Hepatocyte (in vitro differentiated cells): ENCODE data around the gene SYNGAP1. TPM values are rescaled to one million over a fixed set of nuclear protein-coding genes. Genes with fewer than 3 reads are reported as not detected.
A peak's percentile ranks its signal among the peaks of the same experiment; 100 is the strongest.

ENCODE experiments used
- DNase-seq: peaks from one replicate; pipeline ENCODE4 v3.0.0-alpha.2; 2016; ENCODE audit warnings: low spot score
- H2AFZ ChIP-seq: fragments of 200-600 bp; sonication (generic); 2 replicates; pipeline ENCODE4 v1.6.0; 2016; ENCODE audit warnings: antibody characterized with exemption, mild to moderate bottlenecking
- H3K27ac ChIP-seq: fragments of 200-600 bp; sonication (generic); 2 replicates; pipeline ENCODE4 v1.5.1; 2016; ENCODE audit warnings: mild to moderate bottlenecking
- H3K27me3 ChIP-seq: fragments of 200-600 bp; sonication (generic); 2 replicates; pipeline ENCODE4 v1.6.1; 2016
- H3K36me3 ChIP-seq: fragments of 200-600 bp; sonication (generic); replicated peaks from 2 replicates; pipeline ENCODE4 v1.5.1; 2016; ENCODE audit warnings: low read depth; ENCODE audit not compliant: insufficient read depth
- H3K4me1 ChIP-seq: fragments of 200-600 bp; sonication (generic); 2 replicates; pipeline ENCODE4 v1.5.1; 2016; ENCODE audit warnings: mild to moderate bottlenecking, moderate library complexity; ENCODE audit not compliant: insufficient read depth
- H3K4me2 ChIP-seq: fragments of 200-600 bp; sonication (generic); 2 replicates; pipeline ENCODE4 v1.6.0; 2016
- H3K4me3 ChIP-seq: fragments of 200-600 bp; sonication (generic); 2 replicates; pipeline ENCODE4 v1.5.1; 2016; ENCODE audit warnings: mild to moderate bottlenecking
- H3K79me2 ChIP-seq: fragments of 200-600 bp; sonication (generic); 2 replicates; pipeline ENCODE4 v1.6.0; 2017; ENCODE audit warnings: mild to moderate bottlenecking
- H3K9me2 ChIP-seq: fragments of 200-600 bp; sonication (generic); replicated peaks from 2 replicates; pipeline ENCODE4 v1.6.0; 2017; ENCODE audit warnings: mild to moderate bottlenecking; ENCODE audit not compliant: insufficient read depth
- H3K9me3 ChIP-seq: fragments of 200-600 bp; sonication (generic); 2 replicates; pipeline ENCODE4 v1.5.1; 2016; ENCODE audit warnings: low read depth, mild to moderate bottlenecking
- H4K20me1 ChIP-seq: fragments of 200-600 bp; sonication (generic); 2 replicates; pipeline ENCODE4 v1.6.0; 2016; ENCODE audit warnings: mild to moderate bottlenecking; ENCODE audit not compliant: insufficient read depth, poor library complexity, severe bottlenecking
- CTCF ChIP-seq: fragments of 200-600 bp; sonication (generic); IDR thresholded peaks from 2 replicates; pipeline ENCODE4 v1.5.1; 2016; ENCODE audit warnings: antibody characterized with exemption, mild to moderate bottlenecking; ENCODE audit not compliant: poor library complexity
- EZH2 ChIP-seq: fragments of 200-600 bp; sonication (generic); IDR thresholded peaks from 2 replicates; pipeline ENCODE4 v1.6.1; 2016; ENCODE audit warnings: antibody characterized with exemption, mild to moderate bottlenecking, borderline replicate concordance
- EZH2phosphoT487 ChIP-seq: fragments of 200-600 bp; sonication (generic); IDR thresholded peaks from one replicate; pipeline ENCODE4 v1.6.1; 2018; ENCODE audit warnings: antibody characterized with exemption, mild to moderate bottlenecking, low read depth, moderate library complexity; ENCODE audit not compliant: unreplicated experiment, severe bottlenecking
- WGBS: methylation state at CpG from one replicate; pipeline ENCODE4 v1.1.6; 2016; ENCODE audit warnings: low lambda C conversion rate; ENCODE audit errors: missing lambda C conversion rate; 5-methylcytosine and 5-hydroxymethylcytosine counted together
- polyA plus RNA-seq: library from polyadenylated mRNA; unstranded; fragments of >200 nt; fragmentation: Nextera tagmentation; extraction: Ambion mirVana; gene quantifications from 2 replicates; pipeline ENCODE4 v1.2.1, GENCODE V29; 2016
- total RNA-seq: library from RNA; depleted of rRNA; stranded (reverse); fragments of >200 nt; gene quantifications from 2 replicates; pipeline ENCODE4 v1.2.3, GENCODE V29; 2014

Gene SYNGAP1
- total and polyA plus RNA-seq, 2 experiments from 2014 or later: 5.7 to 6.6 TPM

GRCh38 chr6:33453393-33454008, 33.6 kb downstream of the SYNGAP1 start:
- Histone ChIP-seq H3K4me2 (peak overlapping the region; percentile 81), H4K20me1 (no peaks in the 10 kb centered on the region), H3K79me2 (peaks cover 21% of the 10 kb centered on the region), H3K9me2 (no peaks in the 10 kb centered on the region), H3K27ac (peak overlapping the region; percentile 75), H3K36me3 (no peaks in the 10 kb centered on the region), H3K4me1 (no peaks in the 10 kb centered on the region), H3K9me3 (no peaks in the 10 kb centered on the region), H3K4me3 (peak overlapping the region; percentile 63), H2AFZ (peak overlapping the region; percentile 44), H3K27me3 (no peaks in the 10 kb centered on the region)
- no peak for TF ChIP-seq CTCF
- TF ChIP-seq EZH2: no peak
- no peak for TF ChIP-seq EZH2phosphoT487
- DNase-seq: no peak
- 19% methylated on average over 10 of the region's 12 CpGs for WGBS

GRCh38 chr6:33454009-33454946, 34.4 kb downstream of the SYNGAP1 start, which contains the start of gene ZBTB9:
Gene ZBTB9, plus strand, starts transcription at chr6:33454576. Its CDS starts 525 bp downstream, at chr6:33455101.
- Histone ChIP-seq H3K27ac (peak within 1 kb of the TSS; percentile 75), H3K9me2 (no peaks in the 10 kb centered on the region), H3K4me1 (no peaks in the 10 kb centered on the region), H3K27me3 (no peaks in the 10 kb centered on the region), H3K9me3 (no peaks in the 10 kb centered on the region), H3K36me3 (no peaks in the 10 kb centered on the region), H2AFZ (peak within 1 kb of the TSS; percentile 47), H3K4me3 (peak within 1 kb of the TSS; percentile 63), H3K79me2 (peaks cover 21% of the 10 kb centered on the region), H3K4me2 (peak within 1 kb of the TSS; percentile 82), H4K20me1 (no peaks in the 10 kb centered on the region)
- WGBS: under 1% methylated on average over 65 of the region's 65 CpGs
- TF ChIP-seq CTCF (no peak), EZH2 (no peak), EZH2phosphoT487 (no peak)
- DNase-seq: peak; percentile 98

- H2AFZ ChIP-seq: peak overlapping the region; percentile 47
- no peaks in the 10 kb centered on the region for H4K20me1 ChIP-seq
- TF ChIP-seq EZH2phosphoT487 (no peak), EZH2 (no peak), CTCF (no peak)
- H3K79me2 ChIP-seq: peaks cover 21% of the 10 kb centered on the region
- H3K4me2 ChIP-seq: peak overlapping the region; percentile 82
- no peaks in the 10 kb centered on the region for H3K36me3 ChIP-seq
- WGBS: 60% methylated on average over 16 of the region's 16 CpGs
- H3K4me1 ChIP-seq: no peaks in the 10 kb centered on the region
- no peaks in the 10 kb centered on the region for H3K9me3 ChIP-seq
- H3K9me2 ChIP-seq: no peaks in the 10 kb centered on the region
- no peak for DNase-seq
- no peak overlapping the region for H3K27ac ChIP-seq
- peak overlapping the region; percentile 9 for H3K4me3 ChIP-seq
- no peaks in the 10 kb centered on the region for H3K27me3 ChIP-seq
Observed at GRCh38 chr6:33455051-33455450, 35.2 kb downstream of the SYNGAP1 start.
